ENCODE results near the gene LMNA.

- TF ChIP-seq CTCF (IDR thresholded peaks at IDR 0.05) (no peak), EZH2 (IDR thresholded peaks at IDR 0.05) (no peak)
These were observed 14.4 kb downstream of the LMNA start for GRCh38 chr1:156128654-156129597.
